Mammary epithelial cell (primary cell): ENCODE data around the gene SYNPO2L.

Source experiments
- EZH2 ChIP-seq: IDR thresholded peaks from 2 replicates; pipeline ENCODE4 v1.6.1; 2012; ENCODE audit warnings: low read length, inconsistent platforms, borderline replicate concordance
- TF ChIP-seq, protein P1 (sequence below), 2 donors: IDR thresholded peaks in 1 of 2; conservative IDR thresholded peaks in 1 of 2; 2 replicates each; pipeline ENCODE4 v1.5.1; 2011 to 2012; ENCODE audit warnings: inconsistent platforms in 2 of 2, low read length in 2 of 2, mild to moderate bottlenecking in 2 of 2, control low read depth in 1 of 2, low read depth in 1 of 2; ENCODE audit not compliant: insufficient read depth in 1 of 2; ENCODE audit errors: extremely low read depth in 1 of 2

DNA sequence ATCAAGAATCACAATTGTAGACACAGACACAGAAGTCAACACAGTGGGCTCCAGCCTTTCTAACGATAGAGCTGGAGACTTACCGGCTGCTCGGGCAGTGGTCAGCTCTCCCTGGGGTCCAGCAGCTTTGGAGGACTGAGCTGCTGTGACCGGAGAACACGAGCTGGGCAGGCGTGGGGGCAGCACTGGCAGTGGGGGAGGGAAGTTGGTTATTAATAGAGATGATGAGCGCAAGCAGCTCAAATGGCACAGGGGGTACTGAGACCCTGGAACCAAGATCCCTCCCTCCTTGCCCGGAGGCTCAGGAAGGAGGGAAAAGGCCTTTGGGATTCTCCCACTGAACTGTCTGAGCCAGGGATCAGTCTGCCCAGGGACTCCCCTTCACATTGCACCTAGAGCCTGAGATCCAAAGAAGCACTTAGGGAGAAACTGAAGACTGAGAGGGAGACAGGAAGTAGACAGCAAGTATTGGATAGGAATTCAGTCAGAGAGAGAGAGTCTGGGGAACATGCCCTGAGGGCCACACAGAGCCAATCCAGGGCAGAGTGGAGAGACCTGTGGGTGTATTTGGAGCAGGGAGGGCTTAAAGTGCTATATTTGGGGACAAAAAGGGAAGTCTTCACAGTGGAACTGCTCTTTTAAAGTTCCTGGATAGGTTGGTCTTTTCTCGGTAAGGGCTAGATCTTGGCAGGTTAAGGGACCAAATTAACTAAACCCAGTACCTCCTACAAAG, 14.3 kb downstream of the SYNPO2L start, which contains the start of gene MYOZ1:
- TF ChIP-seq, protein P1, sequence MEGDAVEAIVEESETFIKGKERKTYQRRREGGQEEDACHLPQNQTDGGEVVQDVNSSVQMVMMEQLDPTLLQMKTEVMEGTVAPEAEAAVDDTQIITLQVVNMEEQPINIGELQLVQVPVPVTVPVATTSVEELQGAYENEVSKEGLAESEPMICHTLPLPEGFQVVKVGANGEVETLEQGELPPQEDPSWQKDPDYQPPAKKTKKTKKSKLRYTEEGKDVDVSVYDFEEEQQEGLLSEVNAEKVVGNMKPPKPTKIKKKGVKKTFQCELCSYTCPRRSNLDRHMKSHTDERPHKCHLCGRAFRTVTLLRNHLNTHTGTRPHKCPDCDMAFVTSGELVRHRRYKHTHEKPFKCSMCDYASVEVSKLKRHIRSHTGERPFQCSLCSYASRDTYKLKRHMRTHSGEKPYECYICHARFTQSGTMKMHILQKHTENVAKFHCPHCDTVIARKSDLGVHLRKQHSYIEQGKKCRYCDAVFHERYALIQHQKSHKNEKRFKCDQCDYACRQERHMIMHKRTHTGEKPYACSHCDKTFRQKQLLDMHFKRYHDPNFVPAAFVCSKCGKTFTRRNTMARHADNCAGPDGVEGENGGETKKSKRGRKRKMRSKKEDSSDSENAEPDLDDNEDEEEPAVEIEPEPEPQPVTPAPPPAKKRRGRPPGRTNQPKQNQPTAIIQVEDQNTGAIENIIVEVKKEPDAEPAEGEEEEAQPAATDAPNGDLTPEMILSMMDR (conservative IDR thresholded peaks at IDR 0.05 in 1 of 2, IDR thresholded peaks at IDR 0.05 in 1 of 2; ENCODE audit: extremely low read depth in 1 of 2, insufficient read depth in 1 of 2, low read depth in 1 of 2, low read length in 2 of 2) = no peak
- TF ChIP-seq EZH2 = no peak
